WTC11 (cell line): ENCODE results near the gene PRDM2. TPM values are rescaled to one million over a fixed set of nuclear protein-coding genes. Genes with fewer than 3 reads are reported as not detected.
"Not testable (repeated sequence)": the region's sequence is repeated elsewhere in the genome, so short reads cannot be mapped to it uniquely, and the experiment has no call there.

ENCODE experiments used
- ATAC-seq: fragments of 200-7000 bp; cut with Tn5 transposase; 2 replicates; pipeline ENCODE4 v1.10.0; 2021; ENCODE audit warnings: mild to moderate bottlenecking, moderate library complexity
- CTCF ChIA-PET: fragments of 300-600 bp; sonication (Branson Sonifier 250); formaldehyde crosslinking; loops from one replicate; lab custom pipeline; 2021; ENCODE audit warnings: antibody characterized with exemption; lab: Charles Lee
- POLR2A ChIA-PET: fragments of 350-600 bp; sonication (Branson Sonifier 250); formaldehyde crosslinking; loops from one replicate; lab custom pipeline; 2021; ENCODE audit warnings: antibody characterized with exemption; lab: Charles Lee
- DNase-seq: peaks from one replicate; pipeline ENCODE4 v3.0.0; 2021; ENCODE audit warnings: low spot score
- H3K27ac Mint-ChIP-seq: 2 replicates; pipeline ENCODE4 v1.8.0; 2021; ENCODE audit warnings: mixed read lengths
- H3K27me3 Mint-ChIP-seq: 2 replicates; pipeline ENCODE4 v1.8.0; 2021; ENCODE audit warnings: low read depth, mild to moderate bottlenecking, moderate library complexity, mixed read lengths
- H3K36me3 Mint-ChIP-seq: 2 replicates; pipeline ENCODE4 v1.8.0; 2021; ENCODE audit warnings: mixed read lengths
- H3K4me1 Mint-ChIP-seq: 2 replicates; pipeline ENCODE4 v1.8.0; 2022; ENCODE audit warnings: mixed read lengths
- H3K4me3 Mint-ChIP-seq: 2 replicates; pipeline ENCODE4 v1.8.0; 2021; ENCODE audit warnings: mild to moderate bottlenecking, moderate library complexity, mixed read lengths
- H3K9me3 Mint-ChIP-seq: 2 replicates; pipeline ENCODE4 v1.8.0; 2021; ENCODE audit warnings: mixed read lengths
- ATF3 ChIP-seq: sonication (generic); formaldehyde crosslinking; conservative IDR thresholded peaks from 2 replicates; pipeline ENCODE4 v1.8.1; 2022; ENCODE audit warnings: mild to moderate bottlenecking, missing genetic modification reagents
- CBFB ChIP-seq: sonication (generic); formaldehyde crosslinking; IDR thresholded peaks from 2 replicates; pipeline ENCODE4 v1.8.1; 2022; ENCODE audit warnings: mild to moderate bottlenecking, low read depth, missing genetic modification reagents
- ERG ChIP-seq: fragments of 250-450 bp; sonication (Bioruptor Pico); IDR thresholded peaks from 2 replicates; pipeline ENCODE4 v1.8.0; 2021; ENCODE audit warnings: mild to moderate bottlenecking
- GABPB1 ChIP-seq: sonication (generic); formaldehyde crosslinking; IDR thresholded peaks from 2 replicates; pipeline ENCODE4 v1.8.1; 2023; ENCODE audit warnings: mild to moderate bottlenecking, missing genetic modification reagents
- GTF2I ChIP-seq: fragments of 250-450 bp; sonication (Bioruptor Pico); conservative IDR thresholded peaks from 2 replicates; pipeline ENCODE4 v1.4.0; 2021; ENCODE audit warnings: mild to moderate bottlenecking
- IRF1 ChIP-seq: sonication (generic); formaldehyde crosslinking; IDR thresholded peaks from 2 replicates; pipeline ENCODE4 v1.8.0; 2023; ENCODE audit warnings: missing genetic modification reagents
- JAZF1 ChIP-seq: fragments of 250-450 bp; sonication (Bioruptor Pico); IDR thresholded peaks from 2 replicates; pipeline ENCODE4 v1.9.0; 2021; ENCODE audit warnings: moderate library complexity, mild to moderate bottlenecking, inconsistent platforms
- NR2C2 ChIP-seq: sonication (generic); formaldehyde crosslinking; IDR thresholded peaks from 2 replicates; pipeline ENCODE4 v1.8.0; 2022; ENCODE audit warnings: mild to moderate bottlenecking, missing genetic modification reagents
- SOX15 ChIP-seq: fragments of 250-450 bp; sonication (Bioruptor Pico); IDR thresholded peaks from 2 replicates; pipeline ENCODE4 v1.9.0; 2021; ENCODE audit warnings: mild to moderate bottlenecking
- ZBTB43 ChIP-seq: sonication (generic); formaldehyde crosslinking; IDR thresholded peaks from 2 replicates; pipeline ENCODE4 v1.8.1; 2023; ENCODE audit warnings: mild to moderate bottlenecking, missing genetic modification reagents
- ZNF396 ChIP-seq: fragments of 250-450 bp; sonication (Bioruptor Pico); IDR thresholded peaks from 2 replicates; pipeline ENCODE4 v1.8.0; 2021; ENCODE audit warnings: mild to moderate bottlenecking, moderate library complexity, borderline replicate concordance
- ZNF512 ChIP-seq: sonication (generic); formaldehyde crosslinking; IDR thresholded peaks from 2 replicates; pipeline ENCODE4 v1.8.1; 2022; ENCODE audit warnings: missing genetic modification reagents, borderline replicate concordance
- total RNA-seq: library from RNA; stranded (reverse); gene quantifications from 3 replicates; pipeline ENCODE4 v1.2.3, GENCODE V29; 2021
- TF ChIP-seq, protein P1 (sequence below): fragments of 200-600 bp; IDR thresholded peaks from 2 replicates; pipeline ENCODE4 v1.8.0; 2022; ENCODE audit warnings: antibody characterized with exemption
- TF ChIP-seq, protein P2 (sequence below): sonication (generic); formaldehyde crosslinking; IDR thresholded peaks from 2 replicates; pipeline ENCODE4 v1.8.1; 2022; ENCODE audit warnings: mild to moderate bottlenecking, moderate library complexity, missing genetic modification reagents
- TF ChIP-seq, protein P3 (sequence below): sonication (generic); formaldehyde crosslinking; IDR thresholded peaks from 2 replicates; pipeline ENCODE4 v1.8.1; 2023; ENCODE audit warnings: mild to moderate bottlenecking, missing genetic modification reagents, moderate library complexity
- TF ChIP-seq, protein P4 (sequence below): sonication (generic); formaldehyde crosslinking; conservative IDR thresholded peaks from 2 replicates; pipeline ENCODE4 v1.8.1; 2023; ENCODE audit warnings: mild to moderate bottlenecking, low read depth, missing genetic modification reagents, moderate library complexity

Gene PRDM2
- total RNA-seq, 1 experiment from 2014 or later = 25.0 TPM

DNA sequence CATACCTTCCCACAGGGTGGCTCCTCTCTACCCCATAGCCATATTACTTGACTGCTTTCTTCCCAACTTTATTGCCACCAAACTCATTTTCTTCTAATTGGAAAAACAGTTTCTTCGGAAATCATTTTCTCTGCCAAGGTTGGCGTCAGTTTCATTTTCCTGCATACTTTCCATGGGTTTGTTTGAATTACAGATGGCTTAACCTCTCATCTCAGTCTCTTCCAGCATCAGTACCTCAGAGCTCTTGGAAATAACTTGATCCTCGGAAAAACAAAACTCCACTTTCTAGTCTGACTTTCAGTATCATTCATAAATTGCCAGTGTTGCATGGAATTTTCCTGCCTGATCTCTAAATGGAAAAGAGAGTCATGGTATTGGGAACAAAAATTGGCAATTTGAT is 20.3 kb upstream of the PRDM2 start:
- ATAC-seq = no peak
- Mint-ChIP-seq H3K36me3 (peaks cover 4% of the 10 kb centered on the region; the same call in 1 of the 2 replicates), H3K4me1 (no peaks in the 10 kb centered on the region), H3K27me3 (peaks cover 45% of the 10 kb centered on the region), H3K4me3 (no peak overlapping the region), H3K27ac (no peak overlapping the region), H3K9me3 (peaks cover 41% of the 10 kb centered on the region)
- TF ChIP-seq, protein P1, sequence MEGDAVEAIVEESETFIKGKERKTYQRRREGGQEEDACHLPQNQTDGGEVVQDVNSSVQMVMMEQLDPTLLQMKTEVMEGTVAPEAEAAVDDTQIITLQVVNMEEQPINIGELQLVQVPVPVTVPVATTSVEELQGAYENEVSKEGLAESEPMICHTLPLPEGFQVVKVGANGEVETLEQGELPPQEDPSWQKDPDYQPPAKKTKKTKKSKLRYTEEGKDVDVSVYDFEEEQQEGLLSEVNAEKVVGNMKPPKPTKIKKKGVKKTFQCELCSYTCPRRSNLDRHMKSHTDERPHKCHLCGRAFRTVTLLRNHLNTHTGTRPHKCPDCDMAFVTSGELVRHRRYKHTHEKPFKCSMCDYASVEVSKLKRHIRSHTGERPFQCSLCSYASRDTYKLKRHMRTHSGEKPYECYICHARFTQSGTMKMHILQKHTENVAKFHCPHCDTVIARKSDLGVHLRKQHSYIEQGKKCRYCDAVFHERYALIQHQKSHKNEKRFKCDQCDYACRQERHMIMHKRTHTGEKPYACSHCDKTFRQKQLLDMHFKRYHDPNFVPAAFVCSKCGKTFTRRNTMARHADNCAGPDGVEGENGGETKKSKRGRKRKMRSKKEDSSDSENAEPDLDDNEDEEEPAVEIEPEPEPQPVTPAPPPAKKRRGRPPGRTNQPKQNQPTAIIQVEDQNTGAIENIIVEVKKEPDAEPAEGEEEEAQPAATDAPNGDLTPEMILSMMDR = no peak
- TF ChIP-seq, protein P2, sequence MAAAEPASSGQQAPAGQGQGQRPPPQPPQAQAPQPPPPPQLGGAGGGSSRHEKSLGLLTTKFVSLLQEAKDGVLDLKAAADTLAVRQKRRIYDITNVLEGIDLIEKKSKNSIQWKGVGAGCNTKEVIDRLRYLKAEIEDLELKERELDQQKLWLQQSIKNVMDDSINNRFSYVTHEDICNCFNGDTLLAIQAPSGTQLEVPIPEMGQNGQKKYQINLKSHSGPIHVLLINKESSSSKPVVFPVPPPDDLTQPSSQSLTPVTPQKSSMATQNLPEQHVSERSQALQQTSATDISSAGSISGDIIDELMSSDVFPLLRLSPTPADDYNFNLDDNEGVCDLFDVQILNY (CRISPR knock-in tag) = no peak
- no peak for TF ChIP-seq SOX15
- TF ChIP-seq JAZF1 (CRISPR knock-in tag) = no peak
- no peak for TF ChIP-seq NR2C2 (CRISPR knock-in tag)
- no peak for TF ChIP-seq GTF2I (CRISPR knock-in tag)
- TF ChIP-seq, protein P3, sequence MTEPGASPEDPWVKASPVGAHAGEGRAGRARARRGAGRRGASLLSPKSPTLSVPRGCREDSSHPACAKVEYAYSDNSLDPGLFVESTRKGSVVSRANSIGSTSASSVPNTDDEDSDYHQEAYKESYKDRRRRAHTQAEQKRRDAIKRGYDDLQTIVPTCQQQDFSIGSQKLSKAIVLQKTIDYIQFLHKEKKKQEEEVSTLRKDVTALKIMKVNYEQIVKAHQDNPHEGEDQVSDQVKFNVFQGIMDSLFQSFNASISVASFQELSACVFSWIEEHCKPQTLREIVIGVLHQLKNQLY (CRISPR knock-in tag) = no peak
- TF ChIP-seq ATF3 (CRISPR knock-in tag) = no peak
- TF ChIP-seq, protein P4, sequence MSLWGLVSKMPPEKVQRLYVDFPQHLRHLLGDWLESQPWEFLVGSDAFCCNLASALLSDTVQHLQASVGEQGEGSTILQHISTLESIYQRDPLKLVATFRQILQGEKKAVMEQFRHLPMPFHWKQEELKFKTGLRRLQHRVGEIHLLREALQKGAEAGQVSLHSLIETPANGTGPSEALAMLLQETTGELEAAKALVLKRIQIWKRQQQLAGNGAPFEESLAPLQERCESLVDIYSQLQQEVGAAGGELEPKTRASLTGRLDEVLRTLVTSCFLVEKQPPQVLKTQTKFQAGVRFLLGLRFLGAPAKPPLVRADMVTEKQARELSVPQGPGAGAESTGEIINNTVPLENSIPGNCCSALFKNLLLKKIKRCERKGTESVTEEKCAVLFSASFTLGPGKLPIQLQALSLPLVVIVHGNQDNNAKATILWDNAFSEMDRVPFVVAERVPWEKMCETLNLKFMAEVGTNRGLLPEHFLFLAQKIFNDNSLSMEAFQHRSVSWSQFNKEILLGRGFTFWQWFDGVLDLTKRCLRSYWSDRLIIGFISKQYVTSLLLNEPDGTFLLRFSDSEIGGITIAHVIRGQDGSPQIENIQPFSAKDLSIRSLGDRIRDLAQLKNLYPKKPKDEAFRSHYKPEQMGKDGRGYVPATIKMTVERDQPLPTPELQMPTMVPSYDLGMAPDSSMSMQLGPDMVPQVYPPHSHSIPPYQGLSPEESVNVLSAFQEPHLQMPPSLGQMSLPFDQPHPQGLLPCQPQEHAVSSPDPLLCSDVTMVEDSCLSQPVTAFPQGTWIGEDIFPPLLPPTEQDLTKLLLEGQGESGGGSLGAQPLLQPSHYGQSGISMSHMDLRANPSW = no peak
- no peak for TF ChIP-seq ZBTB43
- TF ChIP-seq ZNF512 (CRISPR knock-in tag) = no peak
- no peak for TF ChIP-seq CBFB (CRISPR knock-in tag)
- TF ChIP-seq GABPB1 (CRISPR knock-in tag) = no peak
- TF ChIP-seq IRF1 (CRISPR knock-in tag) = no peak
- no peak for TF ChIP-seq ZNF396
- TF ChIP-seq ERG = no peak
- CTCF ChIA-PET = no interaction called here
- DNase-seq = no peak
- POLR2A ChIA-PET = no interaction called here

DNA sequence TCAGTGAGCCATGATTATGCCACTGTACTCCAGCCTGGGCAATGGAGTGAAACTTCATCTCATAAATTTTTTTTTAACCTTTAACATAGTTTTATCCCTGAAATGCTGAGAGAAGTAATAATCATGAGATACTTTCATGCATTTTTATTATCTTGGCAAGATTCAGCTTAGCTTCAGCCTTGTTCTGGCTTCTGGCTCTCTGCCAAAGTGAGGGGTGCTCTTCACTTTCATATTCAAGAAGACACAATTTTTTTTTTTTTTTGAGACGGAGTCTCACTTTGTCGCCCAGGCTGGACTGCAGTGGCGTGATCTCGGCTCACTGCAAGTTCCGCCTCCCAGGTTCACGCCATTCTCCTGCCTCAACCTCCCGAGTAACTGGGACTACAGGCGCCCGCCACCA is 19.4 kb upstream of the PRDM2 start:
- H3K4me1 Mint-ChIP-seq, H3K27ac Mint-ChIP-seq, CTCF ChIA-PET, DNase-seq, H3K36me3 Mint-ChIP-seq, POLR2A ChIA-PET, ATAC-seq, H3K4me3 Mint-ChIP-seq: not testable (repeated sequence)
- Mint-ChIP-seq H3K27me3 (peaks cover 38% of the 10 kb centered on the region), H3K9me3 (peaks cover 32% of the 10 kb centered on the region)
